ENCODE measurements around the gene GRM8.

GRM8 gene

GRCh38 chr7:126489874-126490273 lies 762.9 kb downstream of the GRM8 start:
- DNase-seq (ENCODE audit: low read depth) = peak; percentile 7
- H3K4me3 ChIP-seq (ENCODE audit: low read depth, low read length) = no peak overlapping the region
- no peak for TF ChIP-seq CTCF (IDR thresholded peaks at IDR 0.05; ENCODE audit: insufficient read depth, low read depth, low read length, missing control alignments)

GRCh38 chr7:126487728-126488442 lies 764.9 kb downstream of the GRM8 start:
- H3K4me3 ChIP-seq (ENCODE audit: low read depth, low read length) = no peak overlapping the region
- no peak for DNase-seq (ENCODE audit: low read depth)
- no peak for TF ChIP-seq CTCF (IDR thresholded peaks at IDR 0.05; ENCODE audit: insufficient read depth, low read depth, low read length, missing control alignments)

GRCh38 chr7:126486806-126487205 lies 765.9 kb downstream of the GRM8 start:
- H3K4me3 ChIP-seq (ENCODE audit: low read depth, low read length) = no peak overlapping the region
- no peak for TF ChIP-seq CTCF (IDR thresholded peaks at IDR 0.05; ENCODE audit: insufficient read depth, low read depth, low read length, missing control alignments)
- DNase-seq (ENCODE audit: low read depth) = no peak

GRCh38 chr7:126485791-126486190 lies 767.0 kb downstream of the GRM8 start:
- no peak for TF ChIP-seq CTCF (IDR thresholded peaks at IDR 0.05; ENCODE audit: insufficient read depth, low read depth, low read length, missing control alignments)
- DNase-seq (ENCODE audit: low read depth) = no peak
- H3K4me3 ChIP-seq (ENCODE audit: low read depth, low read length) = no peak overlapping the region

GRCh38 chr7:126483972-126484371 lies 768.8 kb downstream of the GRM8 start:
- TF ChIP-seq CTCF (IDR thresholded peaks at IDR 0.05; ENCODE audit: insufficient read depth, low read depth, low read length, missing control alignments) = no peak
- no peak overlapping the region for H3K4me3 ChIP-seq (ENCODE audit: low read depth, low read length)
- DNase-seq (ENCODE audit: low read depth) = no peak

GRCh38 chr7:126472825-126473224 lies 779.9 kb downstream of the GRM8 start:
- TF ChIP-seq CTCF (IDR thresholded peaks at IDR 0.05; ENCODE audit: insufficient read depth, low read depth, low read length, missing control alignments) = no peak
- DNase-seq (ENCODE audit: low read depth) = no peak
- H3K4me3 ChIP-seq (ENCODE audit: low read depth, low read length) = no peak overlapping the region

GRCh38 chr7:126462405-126462804 lies 790.3 kb downstream of the GRM8 start:
- no peak for TF ChIP-seq CTCF (IDR thresholded peaks at IDR 0.05; ENCODE audit: insufficient read depth, low read depth, low read length, missing control alignments)

More at GRCh38 chr7:126462405-126462804, 790.3 kb downstream of the GRM8 start:
- H3K4me3 ChIP-seq (ENCODE audit: low read depth, low read length) = no peak overlapping the region
- no peak for DNase-seq (ENCODE audit: low read depth)
